AG10803 (cell line): ENCODE measurements around the gene MAN2A2.

ENCODE experiments used
- DNase-seq: peaks from one replicate; pipeline ENCODE4 v3.0.0; 2010; ENCODE audit warnings: low read depth
- H3K4me3 ChIP-seq: 2 replicates; pipeline ENCODE4 v1.5.1; 2011; ENCODE audit warnings: mild to moderate bottlenecking, low read length, control low read depth
- CTCF ChIP-seq: conservative IDR thresholded peaks from 2 replicates; pipeline ENCODE4 v1.5.1; 2011; ENCODE audit warnings: mild to moderate bottlenecking, low read length, control low read depth, inconsistent platforms

Gene MAN2A2

GRCh38 chr15:90902840-90903732, at the start of gene MAN2A2:
Gene MAN2A2, plus strand, starts transcription at chr15:90903302. Its CDS starts 906 bp downstream, at chr15:90904208.
- no peak for TF ChIP-seq CTCF
- H3K4me3 ChIP-seq = peak within 1 kb of the TSS; percentile 80
- DNase-seq = peak; percentile 27

GRCh38 chr15:90855139-90855538, 48.0 kb upstream of the MAN2A2 start:
- DNase-seq = no peak
- H3K4me3 ChIP-seq = no peak overlapping the region
- TF ChIP-seq CTCF = no peak

- no peak for DNase-seq
These were observed 45.8 kb upstream of the MAN2A2 start for GRCh38 chr15:90857337-90857736.

GRCh38 chr15:90857883-90858443, 45.1 kb upstream of the MAN2A2 start:
- H3K4me3 ChIP-seq = no peak overlapping the region
- DNase-seq = no peak
- no peak for TF ChIP-seq CTCF

More at GRCh38 chr15:90857337-90857736, 45.8 kb upstream of the MAN2A2 start:
- TF ChIP-seq CTCF = no peak
- H3K4me3 ChIP-seq = no peak overlapping the region

GRCh38 chr15:90859234-90860131, 43.6 kb upstream of the MAN2A2 start:
- DNase-seq = no peak
- H3K4me3 ChIP-seq = no peak overlapping the region
- peak; percentile 39 for TF ChIP-seq CTCF

- no peak overlapping the region for H3K4me3 ChIP-seq
- no peak for TF ChIP-seq CTCF
- no peak for DNase-seq
These were observed 42.7 kb upstream of the MAN2A2 start for GRCh38 chr15:90860450-90860849.
